HG03432 (cell line): Measurements from ENCODE around the gene RBP3.

Source experiments
- ATAC-seq: cut with Tn5 transposase; IDR thresholded peaks from one replicate; pipeline ENCODE4 v1.9.1; 2021; ENCODE audit warnings: mild to moderate bottlenecking, moderate library complexity; ENCODE audit not compliant: unreplicated experiment

The RBP3 gene

GRCh38 chr10:47396311-47396717 lies 48.2 kb downstream of the RBP3 start:
- no peak for ATAC-seq

GRCh38 chr10:47397256-47397655 lies 49.1 kb downstream of the RBP3 start:
- ATAC-seq, result no peak

DNA sequence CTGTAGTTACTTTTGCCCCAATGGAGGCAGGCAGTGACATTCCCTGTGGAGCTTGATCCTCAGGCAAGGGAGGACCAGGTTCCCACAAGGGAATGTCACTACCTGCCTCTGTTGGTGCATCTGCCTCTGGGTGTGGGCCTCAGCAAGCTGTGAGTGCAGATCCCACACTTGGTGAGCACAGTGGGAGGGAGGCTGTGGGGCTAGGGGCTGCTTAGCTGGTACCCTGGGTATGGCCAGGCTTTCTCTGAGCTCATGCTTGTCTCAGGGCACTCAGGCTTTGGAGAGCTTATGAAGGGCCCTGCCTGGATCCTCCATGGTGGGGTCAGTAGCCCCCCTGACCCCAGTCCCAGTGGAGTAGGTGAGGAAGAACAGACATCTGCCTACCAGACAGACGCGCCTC lies 52.1 kb downstream of the RBP3 start:
- no peak for ATAC-seq

DNA sequence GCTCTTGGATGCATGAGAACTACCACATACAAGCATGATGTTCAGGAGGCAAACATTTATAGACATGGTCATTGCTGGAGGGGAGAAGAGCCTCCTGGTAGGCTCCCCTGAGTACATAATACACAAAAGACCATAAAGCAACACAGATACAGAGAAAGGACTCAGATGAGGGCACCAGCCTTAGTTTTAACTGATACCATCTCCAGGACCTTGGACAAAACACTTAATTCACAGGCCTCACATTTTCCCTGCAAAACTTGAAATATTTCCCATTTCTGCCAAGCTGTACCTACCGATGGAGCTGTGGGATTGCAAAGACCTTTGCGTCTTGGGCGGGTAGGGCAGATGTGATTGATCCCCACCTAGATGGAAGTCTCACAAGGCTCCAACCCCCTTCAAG lies 52.6 kb downstream of the RBP3 start:
- no peak for ATAC-seq

DNA sequence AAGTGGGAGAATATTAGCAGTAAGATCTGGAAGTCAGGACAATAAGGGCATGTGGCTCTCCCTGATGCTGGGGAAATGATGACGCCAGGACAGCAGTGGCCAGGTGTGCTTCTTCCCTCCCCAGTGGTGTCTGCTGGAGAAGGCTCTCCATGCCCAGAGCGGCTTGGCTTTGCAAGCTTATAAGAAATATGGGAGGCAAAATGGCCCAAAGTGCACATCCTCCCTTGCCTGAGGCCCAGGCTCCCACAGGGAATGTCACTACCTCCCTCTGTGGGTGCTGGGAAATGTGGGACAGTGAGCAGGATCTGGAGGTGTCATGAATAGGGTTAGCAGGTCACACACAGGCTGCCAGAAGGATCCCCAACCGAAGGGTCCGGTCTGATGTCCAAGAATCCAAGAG lies 53.0 kb downstream of the RBP3 start:
- no peak for ATAC-seq

DNA sequence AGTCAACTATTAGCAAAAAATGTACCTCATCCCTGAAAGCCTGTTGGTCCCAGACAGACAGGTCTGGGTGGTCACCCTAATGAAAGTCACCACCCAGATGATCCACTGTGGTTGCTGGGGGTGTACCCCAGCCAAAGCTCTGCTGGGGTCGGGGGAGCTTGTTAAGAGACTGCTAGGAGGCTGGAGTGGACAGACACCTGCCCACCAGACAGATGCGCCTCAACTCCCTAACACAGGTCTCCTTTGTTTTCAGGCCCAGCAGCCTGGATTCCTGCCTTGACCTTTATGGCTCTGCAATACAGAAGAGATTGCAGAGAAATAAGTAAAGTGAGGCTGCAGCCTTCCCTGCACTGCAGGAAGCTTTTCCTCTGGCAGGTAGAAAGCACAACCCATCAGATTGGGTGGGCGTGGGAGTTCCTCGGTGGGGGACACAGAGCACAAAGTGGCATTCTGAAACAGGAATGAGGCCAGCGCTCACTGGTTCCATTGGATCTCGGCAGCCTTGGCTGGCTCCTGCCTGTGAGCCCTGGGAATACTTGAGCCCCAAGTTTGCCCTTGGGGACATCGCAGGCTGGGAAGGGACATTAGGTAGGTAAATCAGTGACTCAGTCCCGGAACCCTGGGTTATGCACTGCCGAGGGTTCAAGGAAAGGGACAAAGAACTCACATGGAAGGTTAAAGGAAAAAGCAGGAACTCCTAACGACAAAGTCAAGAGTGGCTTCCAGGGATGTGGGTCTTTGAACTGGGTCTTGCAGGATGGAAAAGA lies 53.9 kb downstream of the RBP3 start:
- ATAC-seq, result no peak

DNA sequence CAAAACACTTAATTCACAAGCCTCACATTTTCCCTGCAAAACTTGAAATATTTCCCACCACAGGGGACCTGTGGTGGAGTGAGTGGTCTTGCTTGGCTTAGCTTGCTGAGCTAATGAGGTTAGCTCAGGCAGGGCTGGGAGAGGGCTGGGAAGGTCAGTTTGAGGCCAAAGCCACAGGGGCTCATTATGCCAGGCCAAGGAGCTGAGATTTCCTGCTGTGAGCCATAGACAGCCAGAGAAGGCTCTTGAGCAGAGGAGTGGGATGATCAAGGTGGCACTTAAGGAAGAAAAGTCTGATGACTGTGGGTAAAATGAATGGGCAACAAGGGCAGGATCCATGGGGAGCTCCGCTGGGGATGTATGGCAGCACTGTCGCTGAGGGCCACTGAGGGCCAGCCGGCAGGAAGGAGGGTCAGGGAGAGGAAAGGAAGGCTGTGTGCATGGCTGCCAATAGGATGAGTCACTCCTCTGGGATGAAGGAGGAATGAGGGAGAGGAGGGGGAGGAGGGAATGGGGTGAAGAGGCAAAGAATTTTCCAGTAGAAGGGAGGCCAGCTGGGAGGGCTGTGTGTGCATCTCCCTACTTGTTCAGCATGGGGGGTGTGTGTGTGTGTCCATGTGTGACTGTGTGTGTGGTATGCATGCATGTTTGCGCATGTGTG lies 54.6 kb downstream of the RBP3 start:
- no peak for ATAC-seq

DNA sequence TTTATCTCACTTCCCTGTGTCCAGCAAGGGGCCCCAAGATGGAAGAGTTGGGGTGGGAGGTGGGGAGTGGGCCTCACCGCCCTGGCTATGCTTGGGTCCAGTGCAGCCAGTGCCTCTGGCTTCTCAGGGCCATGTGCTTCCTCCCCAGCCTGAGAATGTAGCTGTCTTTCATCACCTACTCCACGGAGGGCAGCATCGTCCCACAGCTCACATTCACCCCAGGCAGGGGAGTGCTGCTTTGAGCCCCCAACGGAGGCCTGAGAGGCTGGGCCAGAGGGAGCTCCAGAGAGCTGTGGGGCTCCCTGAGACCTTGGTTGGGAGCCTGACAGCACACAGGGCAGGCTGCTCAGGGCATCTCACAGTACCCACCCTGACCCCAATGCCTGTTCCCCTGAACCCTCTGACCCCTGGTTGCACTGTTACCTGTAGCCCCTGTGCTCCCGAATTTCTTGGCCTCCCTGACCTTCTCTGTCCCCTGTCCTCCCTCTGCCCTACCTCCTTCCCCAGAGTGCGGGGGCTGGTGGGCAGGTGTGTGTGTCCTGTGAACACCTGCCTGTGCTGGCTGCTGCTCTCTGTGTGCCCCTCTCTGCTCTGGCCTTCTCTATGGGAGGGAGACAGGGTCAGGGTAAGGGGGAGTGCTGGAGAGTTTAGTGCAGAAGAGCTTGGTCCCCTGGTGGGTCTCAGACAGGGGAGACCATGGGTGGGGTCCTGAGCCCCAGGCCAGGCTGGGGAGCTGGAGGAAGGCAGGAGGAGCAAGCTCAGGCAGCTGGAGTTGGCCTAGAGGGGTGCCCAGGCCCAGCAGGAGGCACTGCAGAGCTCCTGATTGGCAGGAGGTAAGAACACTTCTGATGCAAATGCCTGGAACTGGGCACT lies 55.5 kb downstream of the RBP3 start:
- ATAC-seq, result no peak

DNA sequence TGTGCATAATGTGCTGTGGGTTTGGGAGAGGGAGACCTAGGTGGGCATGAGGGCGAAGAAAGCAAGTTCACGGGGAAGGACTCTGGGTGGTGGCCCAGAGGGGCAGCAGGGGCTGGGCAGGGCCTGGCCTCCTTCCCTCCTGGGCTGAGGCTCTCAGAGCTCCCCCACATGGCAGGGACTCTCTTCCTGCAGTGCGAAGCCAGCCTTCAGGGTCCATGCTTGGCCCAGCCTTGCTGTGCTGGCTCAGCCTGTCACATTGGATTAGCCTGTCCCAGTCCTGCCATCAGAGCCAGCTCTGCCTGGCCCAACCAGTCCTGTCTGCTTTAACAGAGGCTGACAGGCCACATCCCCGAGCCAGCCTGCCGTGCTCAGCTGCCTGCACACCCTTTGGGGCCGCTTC lies 56.3 kb downstream of the RBP3 start:
- ATAC-seq, result no peak

- ATAC-seq, result no peak
These were observed 56.8 kb downstream of the RBP3 start for GRCh38 chr10:47404937-47405336.

GRCh38 chr10:47405857-47406547 lies 57.8 kb downstream of the RBP3 start:
- ATAC-seq, result no peak

DNA sequence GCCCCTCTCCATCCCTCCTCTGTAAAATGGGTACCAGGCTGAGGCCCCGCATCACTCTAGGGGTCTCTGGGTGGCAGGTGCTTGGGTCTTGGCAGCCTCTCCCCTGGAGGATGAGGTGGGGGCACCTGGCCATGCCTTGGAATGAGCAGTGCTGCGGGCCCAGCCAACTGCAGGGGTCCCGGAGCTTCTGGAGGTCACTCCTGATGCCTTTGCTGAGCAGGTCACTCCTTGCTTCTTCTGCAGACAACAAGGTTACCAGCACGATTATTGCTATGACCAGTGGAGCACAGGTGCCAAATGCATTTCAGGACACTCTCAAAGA lies 58.3 kb downstream of the RBP3 start:
- ATAC-seq, result no peak

DNA sequence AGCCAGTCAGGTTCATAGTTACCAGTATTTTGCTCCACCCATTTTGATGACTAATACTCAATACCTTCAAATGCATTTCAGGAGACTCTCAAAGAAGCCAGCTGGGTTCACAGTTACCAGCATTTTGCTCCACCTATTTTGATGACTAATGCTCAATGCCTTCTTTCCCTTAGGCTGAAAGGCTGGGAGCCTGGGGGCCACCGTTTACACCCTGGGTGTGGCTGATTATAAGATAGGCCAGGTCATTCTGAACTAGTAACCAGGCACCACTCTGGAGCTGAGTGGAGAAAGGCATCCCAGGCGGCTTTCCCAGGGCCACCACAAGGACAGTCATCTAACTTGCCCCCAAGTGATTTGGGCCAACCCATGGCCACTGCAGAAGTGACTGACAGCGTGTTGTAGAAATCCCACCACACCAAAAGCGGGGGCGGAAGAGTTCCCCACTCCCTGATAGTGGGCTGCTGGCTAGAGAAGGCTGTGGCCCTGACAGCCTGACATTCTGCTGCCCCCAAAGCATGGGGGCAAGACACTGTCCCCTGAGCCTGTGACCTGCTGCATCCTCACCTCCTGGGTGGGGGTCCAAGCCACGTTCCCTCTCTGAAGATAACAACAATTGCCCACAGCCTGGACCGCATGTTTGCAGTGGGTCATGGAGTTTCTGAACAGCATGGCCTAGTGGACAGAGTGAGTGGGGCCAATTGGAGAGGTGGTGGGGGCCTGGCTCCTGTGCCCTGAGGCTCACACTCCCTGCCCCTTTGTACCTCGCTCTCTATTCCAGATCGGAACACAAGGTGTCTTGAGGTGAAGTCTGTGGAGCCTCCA lies 58.9 kb downstream of the RBP3 start:
- no peak for ATAC-seq
